Caco-2 (cell line): Measurements from ENCODE around the gene SLC16A10. TPM values are rescaled to one million over a fixed set of nuclear protein-coding genes. Genes with fewer than 3 reads are reported as not detected.
A peak's percentile ranks its signal among the peaks of the same experiment; 100 is the strongest.
"Not testable (repeated sequence)": the region's sequence is repeated elsewhere in the genome, so short reads cannot be mapped to it uniquely, and the experiment has no call there.

Experiments
- BruUV-seq: library from RNA; stranded (reverse); fragments of 400-500 nt; replicated peaks from 2 replicates; lab custom pipeline; 2021; lab: Mats Ljungman, UMichigan
- CTCF ChIA-PET: fragments of 300-600 bp; sonication (Branson Sonifier 250); formaldehyde crosslinking; loops from one replicate; lab custom pipeline; 2022; ENCODE audit warnings: antibody characterized with exemption; lab: Charles Lee
- POLR2A ChIA-PET: fragments of 300-600 bp; sonication (Branson Sonifier 250); formaldehyde crosslinking; loops from one replicate; lab custom pipeline; 2022; ENCODE audit warnings: antibody characterized with exemption; lab: Charles Lee
- DNase-seq, 2 experiments: peaks; one replicate each; pipeline versions ENCODE4 v3.0.0 to v3.0.0-alpha.2; 2020 to 2022
- H3K27me3 ChIP-seq: replicated peaks from 2 replicates; pipeline ENCODE4 v1.6.0; 2011; ENCODE audit warnings: low read length; ENCODE audit not compliant: control insufficient read depth, insufficient read depth
- H3K36me3 ChIP-seq: 2 replicates; pipeline ENCODE4 v1.5.1; 2011; ENCODE audit warnings: low read length; ENCODE audit not compliant: control insufficient read depth, insufficient read depth
- H3K4me1 ChIP-seq: fragments of 250-450 bp; sonication (Bioruptor Pico); 2 replicates; pipeline ENCODE4 v1.5.1; 2020; ENCODE audit warnings: mild to moderate bottlenecking
- H3K4me3 ChIP-seq: 2 replicates; pipeline ENCODE4 v1.5.1; 2011; ENCODE audit warnings: low read depth, mild to moderate bottlenecking, control low read depth, low read length
- H3K9me3 ChIP-seq: fragments of 250-450 bp; sonication (Bioruptor Pico); 2 replicates; pipeline ENCODE4 v1.5.1; 2020; ENCODE audit warnings: mild to moderate bottlenecking, moderate library complexity
- H3K27ac Mint-ChIP-seq: one replicate; pipeline ENCODE4 v1.8.0; 2022; ENCODE audit warnings: mixed read lengths; ENCODE audit not compliant: unreplicated experiment
- H3K27me3 Mint-ChIP-seq: one replicate; pipeline ENCODE4 v1.8.0; 2022; ENCODE audit warnings: mixed read lengths; ENCODE audit not compliant: insufficient read depth, unreplicated experiment
- H3K36me3 Mint-ChIP-seq: one replicate; pipeline ENCODE4 v1.8.0; 2022; ENCODE audit warnings: mild to moderate bottlenecking, mixed read lengths; ENCODE audit not compliant: insufficient read depth, unreplicated experiment
- H3K4me1 Mint-ChIP-seq: one replicate; pipeline ENCODE4 v1.8.0; 2022; ENCODE audit warnings: low read depth, mixed read lengths; ENCODE audit not compliant: unreplicated experiment
- H3K4me3 Mint-ChIP-seq: one replicate; pipeline ENCODE4 v1.8.0; 2022; ENCODE audit warnings: mild to moderate bottlenecking, moderate library complexity, mixed read lengths; ENCODE audit not compliant: unreplicated experiment
- H3K9me3 Mint-ChIP-seq: one replicate; pipeline ENCODE4 v1.8.0; 2022; ENCODE audit warnings: mixed read lengths; ENCODE audit not compliant: unreplicated experiment
- intact Hi-C: fragments of 100-400 bp; cut with micrococcal nuclease; formaldehyde crosslinking; loops from one replicate; pipeline ENCODE4 v1.10.0; 2022; ENCODE audit not compliant: unreplicated experiment
- total RNA-seq: library from RNA; stranded (reverse); gene quantifications from 2 replicates; pipeline ENCODE4 v1.2.3, GENCODE V29; 2022
- TF ChIP-seq, protein P1 (sequence below), 2 experiments: fragments of 200-600 bp in 1 of 2; IDR thresholded peaks; 1 replicate in 1 of 2; 2 replicates in 1 of 2; pipeline versions ENCODE4 v1.5.1 to v1.8.0; 2011 to 2022; ENCODE audit warnings: antibody characterized with exemption in 1 of 2, control low read depth in 1 of 2, inconsistent platforms in 1 of 2, low read depth in 1 of 2, low read length in 1 of 2, mild to moderate bottlenecking in 1 of 2, moderate library complexity in 1 of 2; ENCODE audit not compliant: insufficient read depth in 1 of 2, severe bottlenecking in 1 of 2, unreplicated experiment in 1 of 2

The SLC16A10 gene
- total RNA-seq, 1 experiment from 2014 or later: 14.2 TPM

DNA sequence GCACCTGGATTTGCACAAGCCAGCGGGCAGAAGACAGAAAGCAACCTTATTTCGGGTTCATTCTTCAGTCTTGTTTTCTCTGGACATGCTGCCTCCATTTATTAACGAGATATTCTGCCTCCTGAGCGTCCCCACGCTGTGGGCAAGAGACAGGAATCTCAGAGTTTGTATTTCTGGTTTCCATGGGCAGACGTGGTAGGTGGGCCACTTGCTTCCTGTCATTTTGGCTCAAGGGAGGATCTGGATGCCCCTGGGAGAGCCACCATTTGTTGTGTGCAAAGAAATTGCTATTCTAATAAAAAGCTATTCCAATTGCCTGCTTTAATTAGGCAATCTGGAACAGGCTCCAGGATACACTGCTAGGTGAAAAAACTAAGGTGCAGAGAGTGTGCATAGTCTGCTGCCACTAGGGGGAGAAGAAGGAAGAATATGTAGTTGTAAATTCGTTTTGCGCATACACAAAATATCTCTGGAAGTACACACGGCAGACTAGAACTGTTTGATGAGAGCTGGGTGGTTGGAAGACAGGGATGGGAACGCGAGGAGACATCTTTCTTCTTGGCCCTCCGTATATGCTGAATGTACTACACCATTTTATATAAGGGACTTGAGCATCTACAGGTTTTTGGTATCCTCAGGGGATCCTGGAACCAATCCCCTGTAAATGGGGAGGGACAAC is 30.1 kb upstream of the SLC16A10 start:
- Histone ChIP-seq H3K27me3 (no peaks in the 10 kb centered on the region), H3K36me3 (no peaks in the 10 kb centered on the region), H3K4me3 (no peak overlapping the region), H3K9me3 (no peaks in the 10 kb centered on the region), H3K4me1 (no peaks in the 10 kb centered on the region)
- DNase-seq: peak; percentile 19 to 39
- peaks cover 11% of the 10 kb centered on the region for H3K4me1 Mint-ChIP-seq
- ChIA-PET CTCF (interaction anchor here (0.6 to 2.5 kb wide), 7 partner anchors 10 to 202 kb away, joined by 3 to 18 read pairs (median 5); a partner anchor contains a TSS), POLR2A (no interaction called here)
- H3K9me3 Mint-ChIP-seq: no peaks in the 10 kb centered on the region
- no TSS peak for BruUV-seq
- H3K27me3 Mint-ChIP-seq: no peaks in the 10 kb centered on the region
- TF ChIP-seq, protein P1, sequence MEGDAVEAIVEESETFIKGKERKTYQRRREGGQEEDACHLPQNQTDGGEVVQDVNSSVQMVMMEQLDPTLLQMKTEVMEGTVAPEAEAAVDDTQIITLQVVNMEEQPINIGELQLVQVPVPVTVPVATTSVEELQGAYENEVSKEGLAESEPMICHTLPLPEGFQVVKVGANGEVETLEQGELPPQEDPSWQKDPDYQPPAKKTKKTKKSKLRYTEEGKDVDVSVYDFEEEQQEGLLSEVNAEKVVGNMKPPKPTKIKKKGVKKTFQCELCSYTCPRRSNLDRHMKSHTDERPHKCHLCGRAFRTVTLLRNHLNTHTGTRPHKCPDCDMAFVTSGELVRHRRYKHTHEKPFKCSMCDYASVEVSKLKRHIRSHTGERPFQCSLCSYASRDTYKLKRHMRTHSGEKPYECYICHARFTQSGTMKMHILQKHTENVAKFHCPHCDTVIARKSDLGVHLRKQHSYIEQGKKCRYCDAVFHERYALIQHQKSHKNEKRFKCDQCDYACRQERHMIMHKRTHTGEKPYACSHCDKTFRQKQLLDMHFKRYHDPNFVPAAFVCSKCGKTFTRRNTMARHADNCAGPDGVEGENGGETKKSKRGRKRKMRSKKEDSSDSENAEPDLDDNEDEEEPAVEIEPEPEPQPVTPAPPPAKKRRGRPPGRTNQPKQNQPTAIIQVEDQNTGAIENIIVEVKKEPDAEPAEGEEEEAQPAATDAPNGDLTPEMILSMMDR (IDR thresholded peaks at IDR 0.05; ENCODE audit: insufficient read depth in 1 of 2, low read depth in 1 of 2, low read length in 1 of 2, severe bottlenecking in 1 of 2, unreplicated experiment in 1 of 2): peak; percentile 71 to 82
- intact Hi-C loops: loop anchor here (1.0 kb wide), 2 partner anchors 153 to 199 kb away; no protein-coding TSS in a partner anchor
- no peak overlapping the region for H3K4me3 Mint-ChIP-seq
- H3K36me3 Mint-ChIP-seq: no peaks in the 10 kb centered on the region
- no peak overlapping the region for H3K27ac Mint-ChIP-seq

- H3K4me3 Mint-ChIP-seq: no peak overlapping the region
- TF ChIP-seq, protein P1 (IDR thresholded peaks at IDR 0.05; ENCODE audit: insufficient read depth in 1 of 2, low read depth in 1 of 2, low read length in 1 of 2, severe bottlenecking in 1 of 2, unreplicated experiment in 1 of 2): no peak
- H3K4me1 ChIP-seq: no peaks in the 10 kb centered on the region
- BruUV-seq: no TSS peak
- H3K4me1 Mint-ChIP-seq: peaks cover 11% of the 10 kb centered on the region
- no peak overlapping the region for H3K4me3 ChIP-seq
- H3K36me3 ChIP-seq: no peaks in the 10 kb centered on the region
- no peaks in the 10 kb centered on the region for H3K27me3 Mint-ChIP-seq
- no peak overlapping the region for H3K27ac Mint-ChIP-seq
- POLR2A ChIA-PET: no interaction called here
- H3K9me3 Mint-ChIP-seq: no peaks in the 10 kb centered on the region
- H3K36me3 Mint-ChIP-seq: no peaks in the 10 kb centered on the region
- intact Hi-C loops: no loop called here
- no peak for DNase-seq
- peaks cover 6% of the 10 kb centered on the region; the same call in 1 of the 2 replicates for H3K9me3 ChIP-seq
- no peaks in the 10 kb centered on the region for H3K27me3 ChIP-seq
- CTCF ChIA-PET: no interaction called here
These were observed 25.8 kb upstream of the SLC16A10 start for GRCh38 chr6:111061508-111061907.

DNA sequence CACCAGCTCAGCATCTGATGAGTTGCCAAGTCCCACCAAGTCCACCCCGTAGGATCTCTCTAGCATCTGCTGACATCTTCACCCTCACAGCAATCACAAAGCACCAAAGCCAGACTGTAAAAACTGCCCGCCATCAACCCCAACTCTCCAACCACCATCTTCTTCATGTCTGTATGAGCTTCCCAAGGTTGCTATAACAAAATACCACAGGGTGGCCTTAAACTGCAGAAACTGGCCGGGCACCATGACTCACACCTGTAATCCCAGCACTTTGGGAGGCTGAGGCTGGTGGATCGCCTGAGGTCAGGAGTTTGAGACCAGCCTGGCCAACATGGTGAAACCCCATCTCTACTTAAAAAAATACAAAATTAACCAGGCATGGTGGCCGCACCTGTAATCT is 25.3 kb upstream of the SLC16A10 start:
- H3K9me3 Mint-ChIP-seq, H3K27ac Mint-ChIP-seq, H3K4me1 Mint-ChIP-seq, H3K27me3 ChIP-seq, H3K4me3 ChIP-seq, intact Hi-C loops, H3K36me3 Mint-ChIP-seq, H3K36me3 ChIP-seq, DNase-seq, H3K27me3 Mint-ChIP-seq, BruUV-seq, H3K9me3 ChIP-seq, CTCF ChIA-PET, H3K4me3 Mint-ChIP-seq, H3K4me1 ChIP-seq, POLR2A ChIA-PET: not testable (repeated sequence)

DNA sequence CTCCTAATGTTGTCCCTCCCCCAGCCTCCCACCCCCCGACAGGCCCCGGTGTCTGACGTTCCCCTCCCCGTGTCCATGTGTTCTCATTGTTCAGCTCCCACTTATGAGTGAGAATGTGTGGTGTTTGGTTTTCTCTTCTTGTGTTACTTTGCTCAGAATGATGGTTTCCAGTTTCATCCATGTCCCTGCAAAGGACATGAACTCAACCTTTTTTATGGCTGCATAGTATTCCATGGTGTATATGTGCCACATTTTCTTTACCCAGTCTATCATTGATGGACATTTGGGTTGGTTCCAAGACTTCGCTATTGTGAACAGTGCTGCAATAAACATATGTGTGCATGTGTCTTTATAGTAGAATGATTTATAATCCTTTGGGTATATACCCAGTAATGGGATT is 24.4 kb upstream of the SLC16A10 start:
- DNase-seq, intact Hi-C loops, H3K4me1 Mint-ChIP-seq, H3K9me3 ChIP-seq, H3K4me3 ChIP-seq, H3K36me3 Mint-ChIP-seq, H3K36me3 ChIP-seq, POLR2A ChIA-PET, H3K27me3 Mint-ChIP-seq, H3K27me3 ChIP-seq, H3K27ac Mint-ChIP-seq, H3K4me1 ChIP-seq, H3K4me3 Mint-ChIP-seq, BruUV-seq, H3K9me3 Mint-ChIP-seq: not testable (repeated sequence)
- CTCF ChIA-PET: interaction anchor here (0.6 kb wide), 1 partner anchor 420 kb away, joined by 3 read pairs; the partner anchor contains the start of gene REV3L
